Retinal pigment epithelial cell (primary cell): Measurements from ENCODE around the gene LIN28B.

Source experiments
- DNase-seq: peaks from one replicate; pipeline ENCODE4 v3.0.0-alpha.2; 2010; ENCODE audit warnings: low read depth
- H3K4me3 ChIP-seq: 2 replicates; pipeline ENCODE4 v1.5.1; 2011; ENCODE audit warnings: mild to moderate bottlenecking, low read length, control low read depth, moderate library complexity
- CTCF ChIP-seq: conservative IDR thresholded peaks from 2 replicates; pipeline ENCODE4 v1.5.1; 2011; ENCODE audit warnings: low read depth, low read length, control low read depth, inconsistent platforms

Gene LIN28B

GRCh38 chr6:105095139-105095538 is 138.2 kb downstream of the LIN28B start:
- TF ChIP-seq CTCF: no peak
- no peak overlapping the region for H3K4me3 ChIP-seq
- no peak for DNase-seq

GRCh38 chr6:105097288-105097687 is 140.4 kb downstream of the LIN28B start:
- no peak overlapping the region for H3K4me3 ChIP-seq
- no peak for TF ChIP-seq CTCF
- no peak for DNase-seq

GRCh38 chr6:105099371-105099770 is 142.5 kb downstream of the LIN28B start:
- DNase-seq: no peak
- no peak for TF ChIP-seq CTCF
- H3K4me3 ChIP-seq: no peak overlapping the region

- no peak for DNase-seq
- no peak for TF ChIP-seq CTCF
- no peak overlapping the region for H3K4me3 ChIP-seq
These were observed 145.3 kb downstream of the LIN28B start for GRCh38 chr6:105102186-105102585.

GRCh38 chr6:105105094-105105493 is 148.2 kb downstream of the LIN28B start:
- no peak for DNase-seq
- TF ChIP-seq CTCF: no peak

GRCh38 chr6:105106260-105106659 is 149.4 kb downstream of the LIN28B start:
- no peak overlapping the region for H3K4me3 ChIP-seq
- no peak for DNase-seq
- no peak for TF ChIP-seq CTCF

More at GRCh38 chr6:105105094-105105493, 148.2 kb downstream of the LIN28B start:
- H3K4me3 ChIP-seq: no peak overlapping the region

- TF ChIP-seq CTCF: no peak
- no peak overlapping the region for H3K4me3 ChIP-seq
- DNase-seq: no peak
These were observed 150.3 kb downstream of the LIN28B start for GRCh38 chr6:105107207-105107606.
